A549 (cell line): ENCODE data around the gene METTL1.

Source experiments
- CHD4 ChIP-seq: fragments of 200-600 bp; sonication (generic); IDR thresholded peaks from 2 replicates; pipeline ENCODE4 v1.6.1; 2016; ENCODE audit warnings: antibody characterized with exemption, mild to moderate bottlenecking, borderline replicate concordance
- MAX ChIP-seq: IDR thresholded peaks from 2 replicates; pipeline ENCODE4 v1.6.1; 2012
- NR3C1 ChIP-seq: fragments of >200 bp; sonication (Bioruptor Twin); formaldehyde crosslinking; IDR thresholded peaks from 3 replicates; pipeline ENCODE4 v1.6.1; 2017
- ZC3H11A ChIP-seq: fragments of 450-650 bp; IDR thresholded peaks from 2 replicates; pipeline ENCODE4 v1.6.1; 2014; ENCODE audit warnings: antibody characterized with exemption, mild to moderate bottlenecking
- TF ChIP-seq, protein P1 (sequence below): fragments of 200-600 bp; sonication (generic); IDR thresholded peaks from 2 replicates; pipeline ENCODE4 v1.6.1; 2016; ENCODE audit warnings: antibody characterized with exemption, mild to moderate bottlenecking, moderate library complexity
- TF ChIP-seq, protein P2 (sequence below): fragments of >200 bp; sonication (Bioruptor Twin); formaldehyde crosslinking; IDR thresholded peaks from 3 replicates; pipeline ENCODE4 v1.5.1; 2016

GRCh38 chr12:57783861-57784260, 12.0 kb upstream of the METTL1 start:
- TF ChIP-seq, protein P1, sequence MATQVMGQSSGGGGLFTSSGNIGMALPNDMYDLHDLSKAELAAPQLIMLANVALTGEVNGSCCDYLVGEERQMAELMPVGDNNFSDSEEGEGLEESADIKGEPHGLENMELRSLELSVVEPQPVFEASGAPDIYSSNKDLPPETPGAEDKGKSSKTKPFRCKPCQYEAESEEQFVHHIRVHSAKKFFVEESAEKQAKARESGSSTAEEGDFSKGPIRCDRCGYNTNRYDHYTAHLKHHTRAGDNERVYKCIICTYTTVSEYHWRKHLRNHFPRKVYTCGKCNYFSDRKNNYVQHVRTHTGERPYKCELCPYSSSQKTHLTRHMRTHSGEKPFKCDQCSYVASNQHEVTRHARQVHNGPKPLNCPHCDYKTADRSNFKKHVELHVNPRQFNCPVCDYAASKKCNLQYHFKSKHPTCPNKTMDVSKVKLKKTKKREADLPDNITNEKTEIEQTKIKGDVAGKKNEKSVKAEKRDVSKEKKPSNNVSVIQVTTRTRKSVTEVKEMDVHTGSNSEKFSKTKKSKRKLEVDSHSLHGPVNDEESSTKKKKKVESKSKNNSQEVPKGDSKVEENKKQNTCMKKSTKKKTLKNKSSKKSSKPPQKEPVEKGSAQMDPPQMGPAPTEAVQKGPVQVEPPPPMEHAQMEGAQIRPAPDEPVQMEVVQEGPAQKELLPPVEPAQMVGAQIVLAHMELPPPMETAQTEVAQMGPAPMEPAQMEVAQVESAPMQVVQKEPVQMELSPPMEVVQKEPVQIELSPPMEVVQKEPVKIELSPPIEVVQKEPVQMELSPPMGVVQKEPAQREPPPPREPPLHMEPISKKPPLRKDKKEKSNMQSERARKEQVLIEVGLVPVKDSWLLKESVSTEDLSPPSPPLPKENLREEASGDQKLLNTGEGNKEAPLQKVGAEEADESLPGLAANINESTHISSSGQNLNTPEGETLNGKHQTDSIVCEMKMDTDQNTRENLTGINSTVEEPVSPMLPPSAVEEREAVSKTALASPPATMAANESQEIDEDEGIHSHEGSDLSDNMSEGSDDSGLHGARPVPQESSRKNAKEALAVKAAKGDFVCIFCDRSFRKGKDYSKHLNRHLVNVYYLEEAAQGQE = no peak
- TF ChIP-seq ZC3H11A (no peak), NR3C1 (no peak), MAX (no peak), CHD4 (no peak)
- TF ChIP-seq, protein P2, sequence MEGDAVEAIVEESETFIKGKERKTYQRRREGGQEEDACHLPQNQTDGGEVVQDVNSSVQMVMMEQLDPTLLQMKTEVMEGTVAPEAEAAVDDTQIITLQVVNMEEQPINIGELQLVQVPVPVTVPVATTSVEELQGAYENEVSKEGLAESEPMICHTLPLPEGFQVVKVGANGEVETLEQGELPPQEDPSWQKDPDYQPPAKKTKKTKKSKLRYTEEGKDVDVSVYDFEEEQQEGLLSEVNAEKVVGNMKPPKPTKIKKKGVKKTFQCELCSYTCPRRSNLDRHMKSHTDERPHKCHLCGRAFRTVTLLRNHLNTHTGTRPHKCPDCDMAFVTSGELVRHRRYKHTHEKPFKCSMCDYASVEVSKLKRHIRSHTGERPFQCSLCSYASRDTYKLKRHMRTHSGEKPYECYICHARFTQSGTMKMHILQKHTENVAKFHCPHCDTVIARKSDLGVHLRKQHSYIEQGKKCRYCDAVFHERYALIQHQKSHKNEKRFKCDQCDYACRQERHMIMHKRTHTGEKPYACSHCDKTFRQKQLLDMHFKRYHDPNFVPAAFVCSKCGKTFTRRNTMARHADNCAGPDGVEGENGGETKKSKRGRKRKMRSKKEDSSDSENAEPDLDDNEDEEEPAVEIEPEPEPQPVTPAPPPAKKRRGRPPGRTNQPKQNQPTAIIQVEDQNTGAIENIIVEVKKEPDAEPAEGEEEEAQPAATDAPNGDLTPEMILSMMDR = no peak
